HepG2 (cell line): ENCODE data around the gene C9orf78. TPM values are rescaled to one million over a fixed set of nuclear protein-coding genes. Genes with fewer than 3 reads are reported as not detected.

Source experiments
- ATAC-seq: fragments of 200-7000 bp; cut with Tn5 transposase; 3 replicates; pipeline ENCODE4 v1.9.1; 2020; ENCODE audit warnings: mild to moderate bottlenecking, moderate library complexity
- BruUV-seq: library from RNA; stranded (reverse); fragments of 400-500 nt; replicated peaks from 2 replicates; lab custom pipeline; 2021; lab: Mats Ljungman, UMichigan
- CTCF ChIA-PET: fragments of 300-600 bp; formaldehyde crosslinking; extraction: SDS; loops from one replicate; lab custom pipeline; 2021; ENCODE audit warnings: low total read pairs, inconsistent platforms, low intra/inter-chr PET ratio; lab: Yijun Ruan, JAX
- POLR2A ChIA-PET: fragments of 350-600 bp; sonication (Branson Sonifier 250); formaldehyde crosslinking; loops from one replicate; lab custom pipeline; 2020; ENCODE audit warnings: antibody characterized with exemption, inconsistent platforms; lab: Yijun Ruan, JAX
- DNase-seq: peaks from one replicate; pipeline ENCODE4 v3.0.0-alpha.2; 2015; ENCODE audit warnings: low spot score
- FAIRE-seq: peaks from 3 replicates; lab custom pipeline; 2011; peaks lifted over from hg19 to GRCh38; lab: Jason Lieb, UNC
- H2AFZ ChIP-seq: one replicate; pipeline ENCODE4 v1.6.1; 2011; ENCODE audit warnings: low read length, inconsistent platforms
- H3K27ac ChIP-seq: fragments of 300-600 bp; 3 replicates; pipeline ENCODE4 v1.8.0; 2011; ENCODE audit warnings: mixed run types, mild to moderate bottlenecking, mixed read lengths, low read length, inconsistent platforms; ENCODE audit not compliant: insufficient read depth; ENCODE audit errors: extremely low read length
- H3K27me3 ChIP-seq, 2 experiments: fragments of 200-600 bp in 1 of 2; 2 replicates in 1 of 2; 3 replicates in 1 of 2; pipeline versions ENCODE4 v1.6.0 to v1.8.0; 2011; ENCODE audit warnings: low read length in 2 of 2, mild to moderate bottlenecking in 2 of 2, moderate library complexity in 2 of 2, inconsistent platforms in 1 of 2; ENCODE audit not compliant: insufficient read depth in 2 of 2, control insufficient read depth in 1 of 2
- H3K36me3 ChIP-seq, 2 experiments: fragments of 200-600 bp in 1 of 2; replicated peaks in 1 of 2; 2 replicates in 1 of 2; 3 replicates in 1 of 2; pipeline versions ENCODE4 v1.5.1 to v1.8.0; 2011; ENCODE audit warnings: low read length in 2 of 2, inconsistent platforms in 1 of 2; ENCODE audit not compliant: insufficient read depth in 2 of 2, control insufficient read depth in 1 of 2
- H3K4me1 ChIP-seq: 2 replicates; pipeline ENCODE4 v1.5.1; 2012; ENCODE audit warnings: low read length, inconsistent platforms; ENCODE audit not compliant: insufficient read depth
- H3K4me2 ChIP-seq: 2 replicates; pipeline ENCODE4 v1.6.0; 2011; ENCODE audit warnings: low read depth, low read length, inconsistent platforms
- H3K4me3 ChIP-seq, 3 experiments: fragments of 200-600 bp in 1 of 3; sonication (generic), shearing (Covaris generic) in 1 of 3; replicated peaks in 1 of 3; 2 replicates each; pipeline ENCODE4 v1.5.1; 2011 to 2016; ENCODE audit warnings: low read length in 3 of 3, inconsistent platforms in 2 of 3, low read depth in 2 of 3, mild to moderate bottlenecking in 2 of 3, control low read depth in 1 of 3, mixed read lengths in 1 of 3; ENCODE audit not compliant: insufficient read depth in 1 of 3
- H3K79me2 ChIP-seq: one replicate; pipeline ENCODE4 v1.6.1; 2011; ENCODE audit warnings: low read length, inconsistent platforms; ENCODE audit not compliant: insufficient read depth
- H3K9ac ChIP-seq: 2 replicates; pipeline ENCODE4 v1.6.0; 2011; ENCODE audit warnings: mild to moderate bottlenecking, low read depth, low read length, inconsistent platforms; ENCODE audit not compliant: insufficient read depth
- H3K9me3 ChIP-seq: 2 replicates; pipeline ENCODE4 v1.5.1; 2012; ENCODE audit warnings: mild to moderate bottlenecking, low read length
- H4K20me1 ChIP-seq: 2 replicates; pipeline ENCODE4 v1.6.0; 2011; ENCODE audit warnings: inconsistent platforms, mild to moderate bottlenecking, low read length, moderate library complexity; ENCODE audit not compliant: insufficient read depth
- FUBP1 ChIP-seq: sonication (generic); formaldehyde crosslinking; IDR thresholded peaks from 2 replicates; pipeline ENCODE4 v1.5.1; 2020; ENCODE audit warnings: missing genetic modification reagents, mild to moderate bottlenecking, borderline replicate concordance
- GPN1 ChIP-seq: sonication (generic); formaldehyde crosslinking; IDR thresholded peaks from 2 replicates; pipeline ENCODE4 v1.5.1; 2020; ENCODE audit warnings: missing genetic modification reagents, borderline replicate concordance
- HOXA9 ChIP-seq: sonication (generic); formaldehyde crosslinking; IDR thresholded peaks from 2 replicates; pipeline ENCODE4 v1.8.1; 2022; ENCODE audit warnings: missing genetic modification reagents, mild to moderate bottlenecking, moderate library complexity, borderline replicate concordance
- KDM6A ChIP-seq: IDR thresholded peaks from 2 replicates; pipeline ENCODE4 v1.6.1; 2016; ENCODE audit warnings: low read depth
- NFE2L2 ChIP-seq: fragments of 150-350 bp; IDR thresholded peaks from 2 replicates; pipeline ENCODE4 v1.6.1; 2014; ENCODE audit warnings: low read length
- ZKSCAN1 ChIP-seq: fragments of 150-350 bp; IDR thresholded peaks from 2 replicates; pipeline ENCODE4 v1.6.1; 2014; ENCODE audit warnings: low read length
- ZKSCAN8 ChIP-seq: IDR thresholded peaks from 2 replicates; pipeline ENCODE4 v1.6.1; 2016; ENCODE audit warnings: borderline replicate concordance, missing genetic modification reagents, missing compliant biosample characterization
- ZNF292 ChIP-seq: sonication (generic); formaldehyde crosslinking; IDR thresholded peaks from 2 replicates; pipeline ENCODE4 v1.8.1; 2022; ENCODE audit warnings: mild to moderate bottlenecking, low read depth, missing genetic modification reagents, borderline replicate concordance
- ZNF703 ChIP-seq: sonication (generic); formaldehyde crosslinking; IDR thresholded peaks from 2 replicates; pipeline ENCODE4 v1.5.1; 2020; ENCODE audit warnings: missing genetic modification reagents, mild to moderate bottlenecking, moderate library complexity, borderline replicate concordance
- ZNF775 ChIP-seq: sonication (generic); formaldehyde crosslinking; IDR thresholded peaks from 2 replicates; pipeline ENCODE4 v1.4.0; 2020; ENCODE audit warnings: missing genetic modification reagents, mild to moderate bottlenecking, moderate library complexity, borderline replicate concordance
- ZSCAN9 ChIP-seq: IDR thresholded peaks from 2 replicates; pipeline ENCODE4 v1.6.1; 2016; ENCODE audit warnings: borderline replicate concordance
- WGBS: methylation state at CpG from one replicate; pipeline ENCODE4 v1.1.6; 2017; ENCODE audit warnings: low lambda C conversion rate; 5-methylcytosine and 5-hydroxymethylcytosine counted together
- in situ Hi-C: cut with HindIII; loops from 2 replicates; pipeline ENCODE4 v1.10.0; 2017; ENCODE audit warnings: low pct_unique_long_range_greater_than_20kb; ENCODE audit not compliant: extremely low pct_ligation_motif_present
- intact Hi-C: fragments of 100-400 bp; cut with micrococcal nuclease; formaldehyde crosslinking; loops from one replicate; pipeline ENCODE4 v1.10.0; 2022; ENCODE audit not compliant: unreplicated experiment
- polyA plus RNA-seq, 8 experiments: library from polyadenylated mRNA; depleted of rRNA in 3 of 8; stranded (reverse) in 7 of 8; unstranded in 1 of 8; fragments of >200 nt; fragmentation: Illumina TruSeq in 4 of 8; extraction: Trizol in 4 of 8; gene quantifications; 2 replicates each; pipeline versions ENCODE4 v1.2.1 to v1.2.3, GENCODE V29; 2011 to 2016; ENCODE audit warnings: low read depth in 4 of 8, missing spikeins in 1 of 8, mixed read lengths in 1 of 8; ENCODE audit not compliant: insufficient read depth in 1 of 8
- total RNA-seq, 5 experiments: library from RNA; depleted of rRNA; stranded (reverse); fragments of >200 nt; fragmentation: Illumina TruSeq; extraction: Trizol; gene quantifications; 2 replicates each; pipeline ENCODE4 v1.2.3, GENCODE V29; 2016; ENCODE audit warnings: low read depth in 1 of 5
- TF ChIP-seq, protein P1 (sequence below): IDR thresholded peaks from 2 replicates; pipeline ENCODE4 v1.4.0; 2020; ENCODE audit warnings: mild to moderate bottlenecking, missing genetic modification reagents
- TF ChIP-seq, protein P2 (sequence below): IDR thresholded peaks from 2 replicates; pipeline ENCODE4 v1.6.1; 2018; ENCODE audit warnings: missing genetic modification reagents, mild to moderate bottlenecking, missing compliant biosample characterization
- TF ChIP-seq, protein P3 (sequence below): sonication (generic); formaldehyde crosslinking; IDR thresholded peaks from 2 replicates; pipeline ENCODE4 v1.4.0; 2020; ENCODE audit warnings: missing genetic modification reagents

C9orf78 gene
- total and polyA plus RNA-seq, 2 of the 13 experiments (the other 11 are each of a cell fraction or from before 2014, with no cell fraction given) = 18.4 to 35.5 TPM

DNA sequence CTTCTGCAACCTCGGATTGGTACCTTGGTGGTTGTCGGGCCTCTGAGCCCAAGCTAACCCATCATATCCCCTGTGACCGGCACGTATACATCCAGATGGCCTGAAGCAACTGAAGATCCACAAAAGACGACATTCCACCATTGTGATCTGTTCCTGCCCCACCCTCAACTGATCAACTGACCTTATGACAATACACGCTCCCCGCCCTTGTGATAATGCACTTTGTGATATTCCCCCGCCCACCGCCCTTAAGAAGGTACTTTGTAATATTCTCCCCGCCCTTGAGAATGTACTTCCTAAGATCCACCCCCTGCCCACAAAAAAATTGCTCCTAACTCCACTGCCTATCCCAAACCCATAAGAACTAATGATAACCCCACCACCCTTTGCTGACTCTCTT is 48.6 kb downstream of the C9orf78 start:
- POLR2A ChIA-PET = no interaction called here
- intact Hi-C loops = no loop called here
- no peak overlapping the region for H2AFZ ChIP-seq
- no peak overlapping the region for H3K9ac ChIP-seq
- TF ChIP-seq ZNF775 (CRISPR knock-in tag) = no peak
- TF ChIP-seq ZKSCAN1 = no peak
- TF ChIP-seq, protein P1, sequence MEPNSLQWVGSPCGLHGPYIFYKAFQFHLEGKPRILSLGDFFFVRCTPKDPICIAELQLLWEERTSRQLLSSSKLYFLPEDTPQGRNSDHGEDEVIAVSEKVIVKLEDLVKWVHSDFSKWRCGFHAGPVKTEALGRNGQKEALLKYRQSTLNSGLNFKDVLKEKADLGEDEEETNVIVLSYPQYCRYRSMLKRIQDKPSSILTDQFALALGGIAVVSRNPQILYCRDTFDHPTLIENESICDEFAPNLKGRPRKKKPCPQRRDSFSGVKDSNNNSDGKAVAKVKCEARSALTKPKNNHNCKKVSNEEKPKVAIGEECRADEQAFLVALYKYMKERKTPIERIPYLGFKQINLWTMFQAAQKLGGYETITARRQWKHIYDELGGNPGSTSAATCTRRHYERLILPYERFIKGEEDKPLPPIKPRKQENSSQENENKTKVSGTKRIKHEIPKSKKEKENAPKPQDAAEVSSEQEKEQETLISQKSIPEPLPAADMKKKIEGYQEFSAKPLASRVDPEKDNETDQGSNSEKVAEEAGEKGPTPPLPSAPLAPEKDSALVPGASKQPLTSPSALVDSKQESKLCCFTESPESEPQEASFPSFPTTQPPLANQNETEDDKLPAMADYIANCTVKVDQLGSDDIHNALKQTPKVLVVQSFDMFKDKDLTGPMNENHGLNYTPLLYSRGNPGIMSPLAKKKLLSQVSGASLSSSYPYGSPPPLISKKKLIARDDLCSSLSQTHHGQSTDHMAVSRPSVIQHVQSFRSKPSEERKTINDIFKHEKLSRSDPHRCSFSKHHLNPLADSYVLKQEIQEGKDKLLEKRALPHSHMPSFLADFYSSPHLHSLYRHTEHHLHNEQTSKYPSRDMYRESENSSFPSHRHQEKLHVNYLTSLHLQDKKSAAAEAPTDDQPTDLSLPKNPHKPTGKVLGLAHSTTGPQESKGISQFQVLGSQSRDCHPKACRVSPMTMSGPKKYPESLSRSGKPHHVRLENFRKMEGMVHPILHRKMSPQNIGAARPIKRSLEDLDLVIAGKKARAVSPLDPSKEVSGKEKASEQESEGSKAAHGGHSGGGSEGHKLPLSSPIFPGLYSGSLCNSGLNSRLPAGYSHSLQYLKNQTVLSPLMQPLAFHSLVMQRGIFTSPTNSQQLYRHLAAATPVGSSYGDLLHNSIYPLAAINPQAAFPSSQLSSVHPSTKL (CRISPR knock-in tag) = no peak
- no peak for TF ChIP-seq ZSCAN9 (CRISPR knock-in tag)
- TF ChIP-seq FUBP1 (CRISPR knock-in tag) = no peak
- TF ChIP-seq, protein P2, sequence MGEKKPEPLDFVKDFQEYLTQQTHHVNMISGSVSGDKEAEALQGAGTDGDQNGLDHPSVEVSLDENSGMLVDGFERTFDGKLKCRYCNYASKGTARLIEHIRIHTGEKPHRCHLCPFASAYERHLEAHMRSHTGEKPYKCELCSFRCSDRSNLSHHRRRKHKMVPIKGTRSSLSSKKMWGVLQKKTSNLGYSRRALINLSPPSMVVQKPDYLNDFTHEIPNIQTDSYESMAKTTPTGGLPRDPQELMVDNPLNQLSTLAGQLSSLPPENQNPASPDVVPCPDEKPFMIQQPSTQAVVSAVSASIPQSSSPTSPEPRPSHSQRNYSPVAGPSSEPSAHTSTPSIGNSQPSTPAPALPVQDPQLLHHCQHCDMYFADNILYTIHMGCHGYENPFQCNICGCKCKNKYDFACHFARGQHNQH (CRISPR knock-in tag) = no peak
- TF ChIP-seq, protein P3, sequence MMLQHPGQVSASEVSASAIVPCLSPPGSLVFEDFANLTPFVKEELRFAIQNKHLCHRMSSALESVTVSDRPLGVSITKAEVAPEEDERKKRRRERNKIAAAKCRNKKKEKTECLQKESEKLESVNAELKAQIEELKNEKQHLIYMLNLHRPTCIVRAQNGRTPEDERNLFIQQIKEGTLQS (CRISPR knock-in tag) = no peak
- no peak for TF ChIP-seq HOXA9 (CRISPR knock-in tag)
- no peak for TF ChIP-seq ZKSCAN8 (CRISPR knock-in tag)
- TF ChIP-seq ZNF703 (CRISPR knock-in tag) = no peak
- TF ChIP-seq KDM6A (CRISPR knock-in tag) = no peak
- no peak for TF ChIP-seq NFE2L2
- no peak for TF ChIP-seq ZNF292 (CRISPR knock-in tag)
- TF ChIP-seq GPN1 = no peak
- TF ChIP-seq, all 625 proteins: peak for 0
- ATAC-seq (no peak), FAIRE-seq (no peak), DNase-seq (no peak)
- H3K4me3 ChIP-seq = no peak overlapping the region
- no TSS peak for BruUV-seq
- no peaks in the 10 kb centered on the region for H4K20me1 ChIP-seq
- H3K36me3 ChIP-seq = no peaks in the 10 kb centered on the region
- peaks cover 4% of the 10 kb centered on the region; the same call in 1 of the 2 replicates for H3K4me1 ChIP-seq
- no peaks in the 10 kb centered on the region for H3K79me2 ChIP-seq
- WGBS = 23% methylated on average over 10 of the region's 10 CpGs
- no peak overlapping the region for H3K4me2 ChIP-seq
- H3K27me3 ChIP-seq = peaks cover 3 to 24% of the 10 kb centered on the region in 2 experiments; a peak in 1 of 5 replicates
- no peaks in the 10 kb centered on the region for H3K9me3 ChIP-seq
- CTCF ChIA-PET = interaction anchor here (0.7 kb wide), 1 partner anchor 48 kb away, joined by 3 read pairs; no protein-coding TSS in a partner anchor
- no peak overlapping the region for H3K27ac ChIP-seq
- in situ Hi-C loops = loop anchor here (10.0 kb wide), 1 partner anchor 142 kb away; the partner anchor contains the start of gene ASB6
